Smooth muscle cell (in vitro differentiated cells): Measurements from ENCODE around the gene PCGF2. TPM values are rescaled to one million over a fixed set of nuclear protein-coding genes. Genes with fewer than 3 reads are reported as not detected.

ENCODE experiments used
- DNase-seq: peaks from one replicate; lab custom pipeline; 2025; ENCODE audit not compliant: unreplicated experiment; lab: John Stamatoyannopoulos, UW
- H2AFZ ChIP-seq: fragments of 200-600 bp; sonication (generic); 2 replicates; pipeline ENCODE4 v1.6.0; 2016; ENCODE audit warnings: antibody characterized with exemption, low read depth, mild to moderate bottlenecking
- H3F3A ChIP-seq: fragments of 200-600 bp; sonication (generic); 2 replicates; pipeline ENCODE4 v1.6.0; 2017; ENCODE audit warnings: antibody characterized with exemption, low read depth
- H3K27ac ChIP-seq: fragments of 200-600 bp; sonication (generic); 2 replicates; pipeline ENCODE4 v1.5.1; 2016; ENCODE audit warnings: low read depth, mild to moderate bottlenecking
- H3K27me3 ChIP-seq: fragments of 200-600 bp; sonication (generic); 2 replicates; pipeline ENCODE4 v1.6.1; 2016; ENCODE audit warnings: low read depth, mild to moderate bottlenecking
- H3K36me3 ChIP-seq: fragments of 200-600 bp; sonication (generic); 2 replicates; pipeline ENCODE4 v1.5.1; 2016; ENCODE audit warnings: low read depth
- H3K4me1 ChIP-seq: fragments of 200-600 bp; sonication (generic); 2 replicates; pipeline ENCODE4 v1.5.1; 2016; ENCODE audit warnings: low read depth
- H3K4me2 ChIP-seq: fragments of 200-600 bp; sonication (generic); 2 replicates; pipeline ENCODE4 v1.6.0; 2016; ENCODE audit warnings: mild to moderate bottlenecking
- H3K4me3 ChIP-seq: fragments of 200-600 bp; sonication (generic); 2 replicates; pipeline ENCODE4 v1.5.1; 2016; ENCODE audit warnings: mild to moderate bottlenecking
- H3K79me2 ChIP-seq: fragments of 200-600 bp; sonication (generic); 2 replicates; pipeline ENCODE4 v1.6.0; 2016; ENCODE audit warnings: low read depth, mild to moderate bottlenecking
- H3K9ac ChIP-seq: fragments of 200-600 bp; sonication (generic); 2 replicates; pipeline ENCODE4 v1.6.0; 2016; ENCODE audit warnings: low read depth
- H3K9me3 ChIP-seq: fragments of 200-600 bp; sonication (generic); replicated peaks from 2 replicates; pipeline ENCODE4 v1.5.1; 2016; ENCODE audit warnings: low read depth
- H4K20me1 ChIP-seq: fragments of 200-600 bp; sonication (generic); 2 replicates; pipeline ENCODE4 v1.6.0; 2016; ENCODE audit warnings: low read depth
- WGBS: methylation state at CpG from one replicate; pipeline ENCODE4 v1.1.7; 2016; ENCODE audit warnings: low lambda C conversion rate; 5-methylcytosine and 5-hydroxymethylcytosine counted together
- polyA plus RNA-seq: library from polyadenylated mRNA; unstranded; fragments of >200 nt; fragmentation: Nextera tagmentation; extraction: Ambion mirVana; gene quantifications from 2 replicates; pipeline ENCODE4 v1.2.1, GENCODE V29; 2016
- total RNA-seq: library from RNA; depleted of rRNA; stranded (reverse); fragments of >200 nt; gene quantifications from 2 replicates; pipeline ENCODE4 v1.2.3, GENCODE V29; 2014
- TF ChIP-seq, protein P1 (sequence below): fragments of 200-600 bp; sonication (generic); IDR thresholded peaks from 2 replicates; pipeline ENCODE4 v1.5.1; 2017; ENCODE audit warnings: borderline replicate concordance, mild to moderate bottlenecking, antibody characterized with exemption; ENCODE audit not compliant: insufficient read depth, poor library complexity, severe bottlenecking

The PCGF2 gene
- total and polyA plus RNA-seq, 2 experiments from 2014 or later: 6.1 to 11.6 TPM

DNA sequence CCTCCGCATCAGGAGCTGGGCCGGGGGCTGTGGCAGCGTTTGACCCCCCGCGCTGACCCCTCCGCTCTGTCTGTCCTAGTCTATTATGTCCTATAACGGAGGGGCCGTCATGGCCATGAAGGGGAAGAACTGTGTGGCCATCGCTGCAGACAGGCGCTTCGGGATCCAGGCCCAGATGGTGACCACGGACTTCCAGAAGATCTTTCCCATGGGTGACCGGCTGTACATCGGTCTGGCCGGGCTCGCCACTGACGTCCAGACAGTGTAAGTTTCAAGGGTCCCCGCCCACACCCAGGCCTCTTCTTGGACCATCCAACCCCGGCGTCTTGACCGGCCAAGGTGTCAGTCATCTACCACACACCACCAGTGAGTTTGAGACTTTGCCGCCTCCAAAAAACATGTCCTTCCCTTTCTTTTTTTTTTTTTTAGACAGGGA is 5.0 kb upstream of the PCGF2 start:
- TF ChIP-seq, protein P1, sequence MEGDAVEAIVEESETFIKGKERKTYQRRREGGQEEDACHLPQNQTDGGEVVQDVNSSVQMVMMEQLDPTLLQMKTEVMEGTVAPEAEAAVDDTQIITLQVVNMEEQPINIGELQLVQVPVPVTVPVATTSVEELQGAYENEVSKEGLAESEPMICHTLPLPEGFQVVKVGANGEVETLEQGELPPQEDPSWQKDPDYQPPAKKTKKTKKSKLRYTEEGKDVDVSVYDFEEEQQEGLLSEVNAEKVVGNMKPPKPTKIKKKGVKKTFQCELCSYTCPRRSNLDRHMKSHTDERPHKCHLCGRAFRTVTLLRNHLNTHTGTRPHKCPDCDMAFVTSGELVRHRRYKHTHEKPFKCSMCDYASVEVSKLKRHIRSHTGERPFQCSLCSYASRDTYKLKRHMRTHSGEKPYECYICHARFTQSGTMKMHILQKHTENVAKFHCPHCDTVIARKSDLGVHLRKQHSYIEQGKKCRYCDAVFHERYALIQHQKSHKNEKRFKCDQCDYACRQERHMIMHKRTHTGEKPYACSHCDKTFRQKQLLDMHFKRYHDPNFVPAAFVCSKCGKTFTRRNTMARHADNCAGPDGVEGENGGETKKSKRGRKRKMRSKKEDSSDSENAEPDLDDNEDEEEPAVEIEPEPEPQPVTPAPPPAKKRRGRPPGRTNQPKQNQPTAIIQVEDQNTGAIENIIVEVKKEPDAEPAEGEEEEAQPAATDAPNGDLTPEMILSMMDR: no peak
- peak overlapping the region; percentile 20 for H3K27ac ChIP-seq

DNA sequence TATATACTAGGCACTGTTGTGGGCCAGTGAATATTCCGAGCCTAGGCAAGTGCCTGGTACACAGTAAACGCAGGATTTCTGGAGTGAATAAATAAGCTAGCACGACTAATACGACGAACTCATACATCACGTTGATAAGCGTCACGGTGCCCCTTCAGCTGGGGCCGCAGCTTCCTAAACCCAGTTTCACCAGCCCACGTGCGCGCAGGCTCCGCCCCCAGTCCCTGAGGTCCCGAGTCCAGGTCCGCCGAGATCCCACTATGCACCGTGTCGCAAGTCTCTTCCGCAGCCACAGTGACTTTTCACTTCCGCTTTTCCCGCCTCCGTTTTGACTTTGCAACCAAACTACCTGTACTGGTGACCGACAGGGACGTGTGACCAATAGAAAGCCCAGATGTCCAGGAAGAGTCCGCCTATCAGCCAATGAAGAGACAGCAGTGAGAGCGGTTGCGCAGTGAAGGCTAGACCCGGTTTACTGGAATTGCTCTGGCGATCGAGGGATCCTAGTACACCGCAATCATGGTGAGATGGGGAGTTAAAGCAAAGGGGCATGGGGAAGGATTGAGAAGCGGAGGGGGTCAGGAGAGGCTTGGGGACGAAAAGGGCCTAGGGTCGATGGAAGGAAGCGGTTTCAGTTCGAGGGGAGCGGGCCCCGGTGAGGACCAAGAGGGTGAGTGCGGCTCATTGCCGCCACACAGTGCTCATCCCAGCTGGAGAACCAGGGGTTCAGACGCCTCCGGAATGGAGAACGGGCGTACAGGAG is 4.4 kb upstream of the PCGF2 start, which contains the start of gene PSMB3:
Gene PSMB3 (plus strand): TSS at position 434 of the 763 bp plus-strand sequence. CDS start 86 bp downstream, at position 520.
- TF ChIP-seq, protein P1: no peak
- peak within 1 kb of the TSS; percentile 98 for H3K4me2 ChIP-seq
- no peaks in the 10 kb centered on the region for H3K9me3 ChIP-seq
- no peaks in the 10 kb centered on the region for H3K36me3 ChIP-seq
- WGBS: under 1% methylated on average over 43 of the region's 44 CpGs
- DNase-seq: peak; percentile 75
- peak within 1 kb of the TSS; percentile 70 for H3K9ac ChIP-seq
- H3K4me3 ChIP-seq: peak within 1 kb of the TSS; percentile 72
- peaks cover 11% of the 10 kb centered on the region for H3F3A ChIP-seq
- H3K4me1 ChIP-seq: peaks cover 20% of the 10 kb centered on the region
- H2AFZ ChIP-seq: peak within 1 kb of the TSS; percentile 68
- H3K79me2 ChIP-seq: peaks cover 26% of the 10 kb centered on the region
- H3K27ac ChIP-seq: peak within 1 kb of the TSS; percentile 38
- H3K27me3 ChIP-seq: peaks cover 6% of the 10 kb centered on the region
- no peaks in the 10 kb centered on the region for H4K20me1 ChIP-seq

More for the DNA sequence above, 5.0 kb upstream of the PCGF2 start:
- H3K9ac ChIP-seq: peak overlapping the region; percentile 70
- peaks cover 21% of the 10 kb centered on the region for H3K79me2 ChIP-seq
- H3K4me3 ChIP-seq: peak overlapping the region; percentile 72
- H3K36me3 ChIP-seq: no peaks in the 10 kb centered on the region
- peaks cover 20% of the 10 kb centered on the region for H3K4me1 ChIP-seq
- H2AFZ ChIP-seq: peak overlapping the region; percentile 13
- peaks cover 4% of the 10 kb centered on the region for H4K20me1 ChIP-seq
- no peak for DNase-seq
- H3K9me3 ChIP-seq: no peaks in the 10 kb centered on the region
- H3K4me2 ChIP-seq: peak overlapping the region; percentile 84
- H3K27me3 ChIP-seq: peaks cover 6% of the 10 kb centered on the region
- peaks cover 11% of the 10 kb centered on the region for H3F3A ChIP-seq
- 12% methylated on average over 22 of the region's 22 CpGs for WGBS

DNA sequence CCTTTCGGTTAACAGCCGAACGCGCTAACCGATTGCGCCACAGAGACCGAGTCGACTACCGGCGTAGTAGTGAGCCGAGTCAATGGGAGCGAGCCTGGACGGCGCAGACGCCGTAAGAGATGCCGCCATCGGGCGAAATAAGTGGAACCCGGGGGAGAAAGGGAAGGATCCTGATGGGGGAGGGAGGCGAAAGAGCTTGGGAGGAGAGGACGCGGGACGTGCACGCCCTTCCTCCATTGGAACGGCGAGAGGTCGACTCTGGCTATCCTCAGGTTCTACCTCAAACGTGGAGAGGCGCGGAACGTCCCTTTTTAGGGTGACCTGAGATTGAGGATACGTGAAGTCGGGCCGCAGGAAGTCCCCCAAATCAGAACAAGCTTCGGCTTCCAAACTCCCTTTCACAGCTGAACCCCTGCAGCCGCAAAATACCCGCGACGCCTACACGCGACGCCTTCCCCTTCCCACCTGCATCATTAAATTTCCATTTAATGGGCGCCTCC is 3.7 kb upstream of the PCGF2 start:
- H3K27ac ChIP-seq: peak overlapping the region; percentile 38
- peaks cover 11% of the 10 kb centered on the region for H3F3A ChIP-seq
- H4K20me1 ChIP-seq: peaks cover 5% of the 10 kb centered on the region
- H2AFZ ChIP-seq: peak overlapping the region; percentile 68
- H3K9ac ChIP-seq: no peak overlapping the region
- peaks cover 32% of the 10 kb centered on the region for H3K79me2 ChIP-seq
- H3K9me3 ChIP-seq: no peaks in the 10 kb centered on the region
- peak overlapping the region; percentile 72 for H3K4me3 ChIP-seq
- TF ChIP-seq, protein P1: no peak
- 2% methylated on average over 42 of the region's 44 CpGs for WGBS
- H3K4me1 ChIP-seq: peaks cover 22% of the 10 kb centered on the region
- H3K27me3 ChIP-seq: peaks cover 6% of the 10 kb centered on the region
- H3K36me3 ChIP-seq: no peaks in the 10 kb centered on the region
- H3K4me2 ChIP-seq: peak overlapping the region; percentile 98
- DNase-seq: peak; percentile 69
